GM11168 (cell line): ENCODE data around the gene COL5A1.

Experiments
- in situ Hi-C: fragments of 300-500 bp; cut with MboI; formaldehyde crosslinking; loops from one replicate; pipeline ENCODE4 v1.12.0; 2022; ENCODE audit warnings: low sequenced_read_pairs; ENCODE audit not compliant: unreplicated experiment

The COL5A1 gene

DNA sequence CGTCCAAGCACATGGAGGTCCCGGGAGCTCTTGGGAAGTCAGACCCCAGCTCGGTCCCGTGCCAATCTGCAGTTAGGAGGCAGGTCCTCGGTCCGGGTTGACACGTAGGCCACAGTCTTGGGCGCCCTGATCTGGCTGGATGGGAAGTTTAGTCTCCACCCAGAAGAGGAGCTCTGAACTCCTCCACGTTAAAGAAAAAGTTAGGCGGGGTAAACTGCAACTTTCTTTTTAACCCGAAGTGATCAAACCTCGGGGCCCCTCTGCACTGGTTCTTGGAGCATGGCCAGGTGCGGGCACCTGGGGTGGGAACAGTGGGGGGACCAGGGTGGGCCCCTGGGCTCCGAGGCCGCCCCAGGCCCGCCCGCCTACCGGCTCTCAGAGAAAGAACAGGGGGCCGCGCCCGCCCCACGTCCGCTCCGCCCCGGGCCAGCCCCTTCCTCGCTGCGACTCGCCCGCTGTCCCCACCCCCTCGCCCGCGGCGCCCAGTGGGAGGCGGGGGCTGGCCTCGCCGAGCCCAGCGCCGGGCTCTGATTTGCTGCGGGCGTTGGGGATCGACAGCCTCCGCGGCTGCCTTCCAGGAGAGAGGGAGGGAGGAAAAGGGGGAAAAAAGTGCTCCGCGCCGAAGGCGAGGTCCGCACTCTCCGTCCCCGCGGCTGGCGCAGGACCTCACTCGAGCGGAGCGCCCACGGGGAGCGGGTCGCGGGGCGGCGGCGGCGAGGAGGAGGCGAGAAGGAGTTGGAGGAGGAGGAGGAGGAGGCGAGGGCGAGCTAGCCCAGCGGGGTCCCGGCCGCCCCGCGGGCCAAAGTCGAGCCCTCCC is at the start of gene COL5A1:
COL5A1 (plus strand) TSS at position 631 of the 817 bp plus-strand sequence. CDS start 385 bp downstream, outside the sequence.
- in situ Hi-C loops, result no loop called here

DNA sequence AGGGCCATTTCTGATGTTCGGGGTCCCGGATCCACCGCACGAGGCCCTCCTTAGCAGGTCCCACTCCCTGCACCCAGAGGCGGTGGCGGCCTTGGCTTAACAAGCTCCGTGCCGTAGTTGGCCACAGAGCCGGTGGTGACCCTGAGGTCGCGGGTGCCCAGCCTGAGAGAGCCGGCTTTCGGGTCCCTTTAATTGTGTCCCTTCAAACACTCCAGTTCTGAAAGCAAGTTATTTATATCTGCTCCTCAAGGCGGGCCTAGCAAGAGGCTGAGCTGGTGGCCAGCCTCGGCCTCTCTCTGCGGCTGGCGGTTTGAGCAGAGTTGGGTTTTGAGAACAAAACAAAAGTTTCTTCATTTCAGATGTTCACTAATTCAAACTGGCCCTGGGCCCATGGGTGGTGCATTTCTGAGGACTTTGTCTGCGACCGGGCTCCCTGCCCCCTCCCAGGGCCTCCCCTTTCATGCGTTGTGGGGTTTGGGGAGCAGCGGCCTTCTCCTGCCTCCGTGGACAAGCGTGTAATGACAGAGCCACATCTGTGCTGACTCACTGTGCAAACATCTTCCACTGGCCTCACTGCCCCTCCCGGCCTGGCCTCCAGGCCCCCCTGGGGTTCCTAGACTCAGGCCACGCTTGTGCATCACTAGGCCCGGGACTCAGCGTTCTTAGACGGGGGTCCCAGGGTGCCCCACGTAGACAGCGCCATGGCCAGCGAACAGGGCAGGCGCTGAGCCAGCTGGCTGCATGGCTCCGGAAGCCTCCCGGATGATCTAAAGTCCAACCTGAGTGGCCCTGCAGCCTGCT is 49.4 kb upstream of the COL5A1 start:
- in situ Hi-C loops, result no loop called here

DNA sequence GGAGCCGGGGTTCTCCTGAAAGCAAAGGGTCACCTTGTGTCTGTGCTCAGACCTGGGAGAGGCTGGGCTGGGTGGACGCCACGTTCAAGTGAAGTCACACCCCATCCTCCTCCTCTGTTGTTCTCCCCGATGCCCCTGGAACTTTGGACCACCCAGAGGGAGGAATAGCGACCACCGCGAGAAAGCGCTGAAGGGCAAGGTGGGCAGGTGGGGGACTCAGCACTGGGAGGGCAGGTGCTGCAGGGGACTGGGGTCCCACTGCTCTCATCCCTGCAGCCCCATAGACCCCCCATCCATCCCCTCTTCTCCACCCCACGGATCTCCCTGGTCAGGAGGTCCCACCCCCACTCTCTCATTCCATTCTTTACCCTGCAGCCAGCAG is 48.8 kb upstream of the COL5A1 start:
- in situ Hi-C loops, result no loop called here

DNA sequence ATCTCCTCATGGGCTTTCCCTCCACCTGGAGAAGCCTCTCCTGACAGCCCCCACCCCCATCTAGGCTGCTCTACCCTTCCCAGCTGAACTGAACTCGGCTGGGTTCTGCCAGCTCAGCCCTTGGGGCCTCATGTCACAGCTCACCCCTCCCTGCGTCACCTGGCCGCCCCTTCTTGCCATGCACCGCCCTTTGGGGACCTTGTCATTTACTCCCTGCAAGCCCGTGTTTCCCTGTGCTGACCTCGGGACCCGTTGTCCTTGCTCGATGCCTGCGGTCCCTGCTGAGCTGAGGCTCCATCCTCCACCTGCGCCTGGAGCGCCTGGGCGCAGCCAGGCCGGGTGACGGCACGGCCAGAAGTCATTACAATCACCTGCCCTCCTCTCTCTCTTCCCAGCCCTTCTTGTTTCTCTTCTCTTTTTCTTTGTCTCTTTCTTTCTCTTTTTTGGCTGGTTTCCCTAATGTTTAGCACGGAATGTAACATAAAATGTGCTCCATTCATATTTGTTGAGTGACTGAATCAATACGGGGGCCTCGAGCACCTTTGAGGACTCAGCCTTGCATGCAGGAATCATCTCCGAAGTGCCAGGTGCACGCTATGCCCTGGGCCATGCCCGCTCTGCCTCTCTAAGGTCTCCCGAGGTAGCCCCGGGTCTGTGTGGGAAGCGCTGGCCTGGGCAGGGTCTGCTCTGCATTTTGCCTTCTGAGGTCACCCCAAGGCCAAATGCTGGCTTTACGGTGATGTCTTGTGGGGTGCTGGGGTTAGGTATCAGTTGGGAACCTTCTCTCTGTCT is 48.1 kb upstream of the COL5A1 start:
- in situ Hi-C loops, result no loop called here

DNA sequence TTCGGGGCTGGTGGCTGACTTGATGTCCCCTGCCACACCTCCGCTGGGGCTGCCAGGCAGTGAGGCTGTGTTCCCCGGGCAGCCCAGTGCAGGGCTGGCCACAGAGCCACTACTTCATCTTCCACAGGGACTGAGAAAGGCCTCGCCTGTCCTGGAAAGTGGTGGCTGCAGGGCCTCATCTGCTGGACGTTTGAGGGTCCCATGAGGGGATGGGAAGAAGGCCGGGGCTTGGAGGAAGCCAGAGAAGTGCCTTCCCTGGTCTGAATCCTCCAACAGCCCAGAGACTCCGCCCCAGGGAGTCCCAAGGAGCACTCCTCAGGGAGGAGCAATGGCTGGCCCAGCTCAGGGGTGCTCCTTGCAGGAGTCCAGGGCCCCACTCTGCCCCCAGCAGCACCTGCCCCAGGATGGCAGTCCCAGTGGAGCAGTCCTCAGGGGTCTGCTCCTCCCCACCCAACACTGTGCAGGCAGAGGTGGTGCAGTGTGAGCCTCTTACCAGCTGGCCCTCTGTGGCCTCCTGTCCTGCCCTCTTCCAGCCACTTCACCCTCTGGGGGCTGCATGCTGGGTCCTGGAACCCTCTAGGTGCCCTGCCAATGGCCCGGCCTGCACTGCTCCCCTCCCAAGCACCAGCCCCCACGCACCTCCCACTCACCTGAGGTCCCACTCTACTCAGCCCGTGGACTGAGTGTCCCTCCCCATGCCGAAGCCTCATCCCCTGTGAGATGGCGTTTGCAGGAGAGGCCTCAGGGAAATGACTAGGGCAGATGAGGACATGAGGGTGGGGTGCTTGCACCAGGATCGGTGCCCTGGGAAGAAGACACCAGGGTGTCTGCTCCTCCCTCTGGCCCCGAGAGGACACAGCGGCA is 47.3 kb upstream of the COL5A1 start:
- in situ Hi-C loops, result no loop called here

DNA sequence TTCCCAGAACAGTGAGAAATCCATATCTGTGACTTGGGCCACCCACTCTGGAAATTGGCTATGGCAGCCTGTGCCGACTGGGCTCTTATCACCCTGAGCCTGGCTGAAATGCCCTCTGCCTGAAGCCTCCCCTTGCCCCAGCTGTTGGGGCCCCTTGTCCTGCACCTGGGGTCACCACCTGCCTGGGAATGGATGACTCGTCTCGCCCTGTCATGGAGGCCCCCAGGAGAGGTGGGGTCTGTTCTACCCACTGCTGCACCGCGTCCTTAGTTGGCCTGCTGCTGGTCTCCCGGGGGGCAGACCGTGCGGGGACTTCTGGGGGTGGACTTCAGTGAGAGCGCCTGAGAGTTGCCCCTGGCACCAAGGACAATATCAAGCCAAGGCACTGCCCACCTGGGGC is 46.6 kb upstream of the COL5A1 start:
- in situ Hi-C loops, result no loop called here

DNA sequence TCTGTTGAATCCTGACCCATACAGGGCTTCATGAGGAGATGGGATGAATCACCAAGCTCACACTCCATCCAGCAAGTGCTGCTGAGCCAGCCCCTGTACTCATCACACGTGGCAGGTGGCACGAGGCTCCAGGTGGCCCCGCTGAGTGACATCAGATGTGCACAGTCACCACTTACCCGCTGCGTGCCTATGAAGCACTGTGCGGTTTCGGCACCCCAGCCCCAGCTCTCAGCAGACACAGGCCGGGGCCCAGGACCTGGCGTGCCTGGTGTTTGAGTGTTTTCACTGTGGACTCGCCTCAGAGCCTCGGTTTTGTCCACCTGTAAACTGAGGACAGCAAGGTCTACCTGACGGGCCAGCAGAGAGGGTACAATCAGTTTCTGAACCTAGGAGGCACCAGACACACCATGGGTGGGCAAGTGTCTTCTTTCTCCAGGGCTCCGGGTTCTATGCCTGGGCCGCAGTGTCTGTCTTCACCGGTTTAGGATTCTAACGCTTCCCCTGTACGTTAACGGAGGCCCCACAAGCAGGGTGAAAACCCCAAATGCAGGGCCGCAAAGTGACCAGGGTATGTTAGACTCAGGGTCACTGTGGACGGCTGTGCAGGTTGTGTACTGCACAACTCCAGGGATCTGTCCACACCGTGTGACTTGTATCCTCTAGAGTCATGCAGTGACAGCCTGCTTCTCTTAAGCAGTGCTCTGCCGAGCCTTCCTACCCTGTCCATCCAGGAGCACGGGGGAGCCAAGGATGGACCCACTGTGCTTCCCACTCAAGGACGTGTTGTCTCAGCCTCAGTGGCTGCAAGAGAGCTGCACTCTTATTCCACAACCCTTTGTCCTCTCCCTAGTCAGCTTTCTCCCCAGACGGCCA is 44.3 kb upstream of the COL5A1 start:
- in situ Hi-C loops, result no loop called here

DNA sequence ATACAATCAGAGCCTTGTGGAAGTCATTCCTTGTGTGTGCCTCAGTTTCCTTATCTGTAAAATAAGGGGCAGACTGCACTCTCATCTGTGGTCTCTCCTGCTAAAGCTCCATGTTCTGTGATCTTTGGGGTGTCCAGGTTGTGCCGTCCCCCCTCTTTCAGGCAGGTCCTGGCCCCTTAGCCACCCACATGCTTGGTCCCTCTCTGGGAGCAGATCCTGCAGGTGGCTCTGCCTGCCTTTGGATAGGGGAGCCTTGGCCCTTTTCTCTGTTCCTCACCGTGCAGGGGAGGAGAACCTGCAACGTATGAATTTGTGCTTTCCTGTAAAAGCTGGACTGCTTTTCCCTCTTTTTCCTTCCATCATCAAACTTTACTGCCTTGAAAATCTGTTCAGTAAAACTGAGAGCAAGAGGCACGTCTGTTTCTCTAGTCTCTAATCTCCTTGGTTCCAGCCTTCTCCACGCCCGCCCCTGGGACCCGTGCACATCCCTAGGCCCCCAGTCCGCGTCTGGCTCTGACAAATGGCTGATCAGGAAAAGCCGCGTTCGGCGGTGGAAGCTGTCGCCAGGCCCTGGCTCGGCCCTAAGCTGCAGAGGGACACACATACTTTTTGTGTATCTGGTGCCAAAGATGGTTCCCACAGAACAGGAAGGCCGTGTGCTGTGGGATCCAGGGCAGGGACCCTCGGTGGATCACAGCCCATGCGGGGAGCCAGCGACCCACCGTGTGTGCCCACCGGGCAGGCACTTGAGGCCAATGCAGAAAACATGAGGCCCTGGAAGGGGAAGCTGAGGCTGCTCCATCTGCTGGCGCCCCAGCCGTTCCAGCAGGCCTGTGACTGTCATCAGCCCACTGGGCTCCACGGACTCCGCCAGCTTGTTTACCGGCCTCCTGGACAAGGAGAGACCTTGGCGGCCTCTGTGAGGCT is 43.4 kb upstream of the COL5A1 start:
- in situ Hi-C loops, result no loop called here

DNA sequence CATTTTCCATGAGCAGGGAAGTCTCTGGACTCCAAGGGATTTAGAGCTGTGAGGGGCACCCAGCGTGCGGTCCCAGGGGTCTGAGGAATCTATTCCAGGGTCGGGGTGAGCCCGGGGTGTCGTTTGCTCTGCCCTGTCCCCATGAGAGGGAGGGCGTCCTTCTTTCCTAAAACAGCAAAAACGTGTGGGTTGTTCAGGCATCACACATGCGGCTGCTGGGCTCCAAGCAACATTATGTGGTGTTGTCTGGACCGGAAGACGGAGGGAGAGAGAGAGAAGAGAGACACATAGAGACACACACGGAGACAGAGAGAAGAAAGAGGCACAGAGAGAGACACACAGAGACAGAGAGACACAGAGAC is 42.7 kb upstream of the COL5A1 start:
- in situ Hi-C loops, result no loop called here

DNA sequence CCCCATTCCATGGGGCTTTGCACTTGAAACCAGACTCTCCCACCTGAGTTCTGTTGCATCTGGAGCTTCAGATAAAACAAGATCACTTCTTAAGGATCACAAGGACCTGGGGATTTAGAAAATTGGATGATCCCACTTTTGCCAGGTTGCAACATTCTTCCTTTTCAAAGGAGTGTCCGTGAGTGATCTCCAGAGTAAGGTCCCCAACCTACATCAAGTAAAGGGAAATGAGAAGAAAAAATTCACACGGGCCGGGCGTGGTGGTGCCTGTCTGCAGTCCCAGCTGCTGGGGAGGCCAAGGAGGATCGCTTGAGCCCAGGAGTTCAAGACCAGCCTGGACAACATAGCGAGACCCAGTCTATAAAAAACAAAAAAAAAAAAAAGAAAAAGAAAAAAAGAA is 41.2 kb upstream of the COL5A1 start:
- in situ Hi-C loops, result no loop called here

DNA sequence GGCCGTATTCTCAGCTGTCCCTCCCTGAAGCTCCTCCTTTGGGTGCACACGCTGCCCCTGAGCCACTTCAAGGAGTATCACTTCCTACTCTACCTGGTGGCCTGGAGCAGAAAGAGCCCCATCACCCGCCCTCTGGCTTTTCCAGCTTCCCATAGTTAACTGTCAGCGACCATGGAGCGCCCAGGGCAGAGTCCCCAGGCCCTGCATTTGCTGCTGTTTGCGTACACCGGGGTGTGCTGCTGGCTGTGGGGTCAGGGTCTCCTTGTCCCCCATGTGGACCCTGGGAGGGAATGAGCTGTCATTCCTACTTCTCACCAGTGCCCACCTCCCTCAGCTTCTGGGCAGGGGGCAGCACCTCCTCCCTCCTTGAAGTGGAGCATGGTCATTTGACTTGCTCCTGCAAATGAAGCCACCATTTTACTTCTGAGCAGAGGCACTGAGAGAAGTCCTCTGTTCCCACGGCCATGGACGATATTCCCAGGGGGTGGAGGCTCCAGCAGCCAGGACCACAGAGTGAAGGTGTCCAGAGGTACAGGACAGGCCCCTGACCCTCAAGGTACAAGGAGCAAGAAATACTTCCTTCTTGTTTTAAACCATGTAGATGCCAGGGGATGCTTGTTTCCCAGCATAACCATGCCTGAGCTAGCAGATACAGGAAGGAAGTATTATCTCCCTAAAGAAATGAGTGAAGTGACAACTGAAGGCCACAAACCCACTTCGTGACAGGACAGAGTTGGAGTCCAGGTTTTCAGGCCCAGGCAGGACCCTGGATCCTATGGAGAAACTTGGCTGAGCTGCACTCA is 40.6 kb upstream of the COL5A1 start:
- in situ Hi-C loops, result no loop called here

DNA sequence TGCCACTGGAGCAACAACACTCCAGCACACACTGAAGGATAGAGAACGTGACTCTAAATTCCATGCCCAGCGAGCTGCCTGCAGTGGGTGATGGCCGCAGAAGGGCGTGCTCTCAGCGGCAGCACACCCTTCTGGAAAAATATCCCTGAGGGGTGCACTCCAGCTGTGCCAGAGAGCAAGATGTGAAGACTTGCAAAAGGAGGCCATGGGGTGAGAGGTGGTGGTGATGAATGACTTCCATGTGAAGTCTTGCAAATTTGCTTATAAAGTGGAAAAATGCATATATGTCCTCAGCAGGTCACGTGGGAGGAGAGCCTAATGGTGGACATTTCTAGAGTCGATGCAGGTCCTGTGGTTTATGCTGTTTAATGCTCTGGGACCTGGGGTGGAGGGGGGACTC is 39.8 kb upstream of the COL5A1 start:
- in situ Hi-C loops, result no loop called here

DNA sequence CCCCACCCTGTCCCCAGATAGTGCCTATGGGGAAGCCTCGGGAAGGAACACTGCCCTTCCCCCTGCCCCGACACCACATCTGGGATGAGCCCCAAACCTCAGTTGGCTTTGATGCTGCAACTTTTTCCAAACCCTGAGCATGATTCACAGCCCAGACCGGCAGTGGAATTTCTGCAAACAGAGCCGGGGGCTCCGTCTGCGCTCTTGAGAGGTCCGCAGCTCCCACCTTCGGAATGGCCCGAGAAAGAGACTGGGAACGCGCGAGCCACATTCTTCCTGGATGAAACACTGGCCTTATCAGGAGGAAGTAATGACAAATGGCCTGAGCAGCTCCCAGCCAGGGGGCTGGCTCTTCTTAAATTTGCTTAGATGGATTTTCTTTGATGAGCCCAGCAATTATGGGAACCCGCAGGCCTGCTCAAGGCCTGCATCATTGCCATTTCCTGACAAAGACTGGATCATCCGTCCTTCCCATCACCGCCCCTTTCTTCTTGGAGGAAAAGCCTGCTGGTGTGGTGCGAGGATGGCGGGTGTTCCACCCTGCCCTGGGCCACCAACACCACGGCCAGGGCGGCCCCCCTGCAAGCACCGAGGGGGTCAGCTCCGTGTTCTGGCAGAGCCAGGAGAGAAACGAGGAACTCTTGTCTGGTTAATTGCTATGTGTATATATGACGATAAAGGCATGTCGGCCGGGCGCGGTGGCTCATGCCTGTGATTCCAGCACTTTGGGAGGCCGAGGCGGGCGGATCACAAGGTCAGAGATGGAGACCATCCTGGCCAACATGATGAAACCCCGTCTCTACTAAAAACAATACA is 38.8 kb upstream of the COL5A1 start:
- in situ Hi-C loops, result no loop called here

DNA sequence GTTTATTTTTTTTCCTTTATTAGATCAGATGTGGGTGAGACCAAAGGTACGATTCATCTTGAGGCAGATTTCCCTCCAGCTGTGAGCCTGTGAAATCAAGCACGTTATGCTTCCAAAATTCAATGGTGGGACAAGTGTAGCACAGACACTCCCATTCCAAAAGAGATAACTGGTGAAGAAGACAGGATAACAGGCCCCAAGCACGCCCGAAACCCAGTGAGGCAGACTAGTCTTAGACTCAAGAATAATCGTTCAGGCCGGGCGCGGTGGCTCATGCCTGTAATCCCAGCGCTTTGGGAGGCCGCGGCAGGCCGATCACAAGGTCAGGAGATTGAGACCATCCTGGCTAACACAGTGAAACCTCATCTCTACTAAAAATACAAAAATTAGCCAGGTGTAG is 36.8 kb upstream of the COL5A1 start:
- in situ Hi-C loops, result no loop called here

DNA sequence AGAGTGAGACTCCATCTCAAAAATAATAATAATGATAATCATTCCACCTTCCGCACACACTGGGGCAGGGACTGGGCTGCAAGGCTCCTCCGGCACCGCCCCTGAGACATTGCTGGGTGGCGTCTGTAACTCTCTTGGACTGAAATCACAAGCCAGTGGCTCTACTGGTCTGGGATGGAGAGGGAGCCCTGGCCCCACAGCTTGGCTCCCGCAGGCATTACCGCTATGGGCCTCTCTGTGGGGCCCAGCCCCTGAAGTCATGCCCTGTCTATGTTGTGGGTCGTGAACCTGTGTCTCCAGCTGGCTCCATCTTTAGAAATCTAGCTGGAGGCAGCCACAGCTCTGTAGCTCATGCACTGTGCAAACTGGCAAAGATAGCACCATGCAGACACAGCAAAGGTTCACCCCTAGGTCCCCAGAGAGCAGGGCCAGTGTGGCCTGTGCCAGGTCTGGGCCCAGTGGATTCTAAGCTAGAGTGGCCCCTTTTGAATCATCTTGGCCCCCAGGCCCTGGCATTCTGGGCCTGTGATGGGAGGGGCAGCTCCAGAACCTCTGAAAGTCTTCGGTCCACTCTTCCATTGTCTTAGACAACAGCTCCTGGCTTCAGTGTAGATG is 36.1 kb upstream of the COL5A1 start:
- in situ Hi-C loops, result no loop called here

DNA sequence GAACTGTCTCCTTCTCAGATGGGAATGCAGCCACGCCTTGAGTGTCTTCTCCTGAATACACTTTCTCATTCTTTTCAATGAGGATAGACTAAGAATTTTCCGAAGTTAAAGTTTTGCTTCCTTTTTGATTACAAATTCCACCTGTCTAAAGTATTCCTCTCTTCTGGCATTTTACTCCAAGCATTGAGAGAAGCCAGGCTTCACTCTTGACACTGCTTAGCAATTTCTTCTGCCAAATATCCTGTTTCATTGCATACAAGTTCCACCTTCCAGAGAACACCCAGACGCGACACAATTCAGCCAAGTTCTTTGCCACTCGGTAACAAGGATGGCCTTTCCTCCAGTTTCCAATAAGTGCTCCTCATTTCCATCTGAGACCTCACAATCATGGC is 35.6 kb upstream of the COL5A1 start:
- in situ Hi-C loops, result no loop called here
